Body of pancreas (tissue), 4 donors: ENCODE measurements around the gene ALPL.

Source experiments
- POLR2A ChIP-seq, 3 donors: fragments of 450-650 bp; IDR thresholded peaks; one replicate each; pipeline ENCODE4 v1.6.1; 2016; ENCODE audit warnings: antibody characterized with exemption in 3 of 3, mild to moderate bottlenecking in 2 of 3
- TF ChIP-seq, protein P1 (sequence below), 7 experiments: fragments of 450-650 bp in 4 of 7; fragments of 200-600 bp in 3 of 7; sonication (generic) in 3 of 7; IDR thresholded peaks; one replicate each; pipeline ENCODE4 v1.5.1; 2016 to 2019; ENCODE audit warnings: antibody characterized with exemption in 7 of 7

GRCh38 chr1:21596174-21596573 lies 87.0 kb downstream of the ALPL start:
- TF ChIP-seq, protein P1, sequence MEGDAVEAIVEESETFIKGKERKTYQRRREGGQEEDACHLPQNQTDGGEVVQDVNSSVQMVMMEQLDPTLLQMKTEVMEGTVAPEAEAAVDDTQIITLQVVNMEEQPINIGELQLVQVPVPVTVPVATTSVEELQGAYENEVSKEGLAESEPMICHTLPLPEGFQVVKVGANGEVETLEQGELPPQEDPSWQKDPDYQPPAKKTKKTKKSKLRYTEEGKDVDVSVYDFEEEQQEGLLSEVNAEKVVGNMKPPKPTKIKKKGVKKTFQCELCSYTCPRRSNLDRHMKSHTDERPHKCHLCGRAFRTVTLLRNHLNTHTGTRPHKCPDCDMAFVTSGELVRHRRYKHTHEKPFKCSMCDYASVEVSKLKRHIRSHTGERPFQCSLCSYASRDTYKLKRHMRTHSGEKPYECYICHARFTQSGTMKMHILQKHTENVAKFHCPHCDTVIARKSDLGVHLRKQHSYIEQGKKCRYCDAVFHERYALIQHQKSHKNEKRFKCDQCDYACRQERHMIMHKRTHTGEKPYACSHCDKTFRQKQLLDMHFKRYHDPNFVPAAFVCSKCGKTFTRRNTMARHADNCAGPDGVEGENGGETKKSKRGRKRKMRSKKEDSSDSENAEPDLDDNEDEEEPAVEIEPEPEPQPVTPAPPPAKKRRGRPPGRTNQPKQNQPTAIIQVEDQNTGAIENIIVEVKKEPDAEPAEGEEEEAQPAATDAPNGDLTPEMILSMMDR (IDR thresholded peaks at IDR 0.05) = no peak
- TF ChIP-seq POLR2A (IDR thresholded peaks at IDR 0.05) = no peak
